ENCODE data around the gene PARN.
"Not testable (repeated sequence)": the region's sequence is repeated elsewhere in the genome, so short reads cannot be mapped to it uniquely, and the experiment has no call there.

PARN gene

GRCh38 chr16:14613991-14614390 lies 16.1 kb downstream of the PARN start:
- peaks cover 16% of the 10 kb centered on the region for H3K4me1 ChIP-seq (ENCODE audit: insufficient read depth, low read length)
- H3K9me3 ChIP-seq (ENCODE audit: control insufficient read depth, insufficient read depth, low read length), result no peaks in the 10 kb centered on the region
- H3K9ac ChIP-seq (ENCODE audit: low read depth, low read length), result no peak overlapping the region
- H3K36me3 ChIP-seq (ENCODE audit: insufficient read depth, low read length), result peaks cover 28% of the 10 kb centered on the region

- Histone ChIP-seq H3K4me1 (ENCODE audit: insufficient read depth, low read length) (peaks cover 23% of the 10 kb centered on the region), H3K36me3 (ENCODE audit: insufficient read depth, low read length) (peaks cover 34% of the 10 kb centered on the region), H3K9me3 (ENCODE audit: control insufficient read depth, insufficient read depth, low read length) (no peaks in the 10 kb centered on the region), H3K9ac (ENCODE audit: low read depth, low read length) (no peak overlapping the region)
These were observed 18.4 kb downstream of the PARN start for GRCh38 chr16:14611660-14612059.

GRCh38 chr16:14609716-14610115 lies 20.3 kb downstream of the PARN start:
- Histone ChIP-seq H3K9ac (ENCODE audit: low read depth, low read length) (no peak overlapping the region), H3K36me3 (ENCODE audit: insufficient read depth, low read length) (peaks cover 41% of the 10 kb centered on the region), H3K4me1 (ENCODE audit: insufficient read depth, low read length) (peaks cover 23% of the 10 kb centered on the region), H3K9me3 (ENCODE audit: control insufficient read depth, insufficient read depth, low read length) (no peaks in the 10 kb centered on the region)

GRCh38 chr16:14608604-14609003 lies 21.5 kb downstream of the PARN start:
- no peak overlapping the region for H3K9ac ChIP-seq (ENCODE audit: low read depth, low read length)
- peaks cover 43% of the 10 kb centered on the region for H3K36me3 ChIP-seq (ENCODE audit: insufficient read depth, low read length)
- peaks cover 23% of the 10 kb centered on the region for H3K4me1 ChIP-seq (ENCODE audit: insufficient read depth, low read length)
- no peaks in the 10 kb centered on the region for H3K9me3 ChIP-seq (ENCODE audit: control insufficient read depth, insufficient read depth, low read length)

GRCh38 chr16:14608111-14608566 lies 21.9 kb downstream of the PARN start:
- Histone ChIP-seq H3K4me1 (ENCODE audit: insufficient read depth, low read length) (peaks cover 23% of the 10 kb centered on the region), H3K9me3 (ENCODE audit: control insufficient read depth, insufficient read depth, low read length) (no peaks in the 10 kb centered on the region), H3K9ac (ENCODE audit: low read depth, low read length) (no peak overlapping the region), H3K36me3 (ENCODE audit: insufficient read depth, low read length) (peaks cover 44% of the 10 kb centered on the region)

GRCh38 chr16:14606102-14606501 lies 24.0 kb downstream of the PARN start:
- H3K4me1 ChIP-seq (ENCODE audit: insufficient read depth, low read length), result peaks cover 23% of the 10 kb centered on the region
- H3K36me3 ChIP-seq (ENCODE audit: insufficient read depth, low read length), result peaks cover 38% of the 10 kb centered on the region
- H3K9ac ChIP-seq (ENCODE audit: low read depth, low read length), result no peak overlapping the region
- no peaks in the 10 kb centered on the region for H3K9me3 ChIP-seq (ENCODE audit: control insufficient read depth, insufficient read depth, low read length)

- H3K9me3 ChIP-seq (ENCODE audit: control insufficient read depth, insufficient read depth, low read length), result no peaks in the 10 kb centered on the region
These were observed 27.6 kb downstream of the PARN start for GRCh38 chr16:14602443-14602963.

GRCh38 chr16:14600164-14600563 lies 29.9 kb downstream of the PARN start:
- Histone ChIP-seq H3K36me3 (ENCODE audit: insufficient read depth, low read length) (peaks cover 17% of the 10 kb centered on the region), H3K4me1 (ENCODE audit: insufficient read depth, low read length) (no peaks in the 10 kb centered on the region), H3K9me3 (ENCODE audit: control insufficient read depth, insufficient read depth, low read length) (no peaks in the 10 kb centered on the region), H3K9ac (ENCODE audit: low read depth, low read length) (no peak overlapping the region)

More at GRCh38 chr16:14602443-14602963, 27.6 kb downstream of the PARN start:
- Histone ChIP-seq H3K4me1 (ENCODE audit: insufficient read depth, low read length) (no peaks in the 10 kb centered on the region), H3K36me3 (ENCODE audit: insufficient read depth, low read length) (peaks cover 28% of the 10 kb centered on the region), H3K9ac (ENCODE audit: low read depth, low read length) (no peak overlapping the region)

GRCh38 chr16:14586637-14587305 lies 43.3 kb downstream of the PARN start:
- Histone ChIP-seq H3K9me3 (ENCODE audit: control insufficient read depth, insufficient read depth, low read length) (no peaks in the 10 kb centered on the region), H3K4me1 (ENCODE audit: insufficient read depth, low read length) (no peaks in the 10 kb centered on the region), H3K9ac (ENCODE audit: low read depth, low read length) (no peak overlapping the region), H3K36me3 (ENCODE audit: insufficient read depth, low read length) (peaks cover 7% of the 10 kb centered on the region; the same call in 1 of the 2 replicates)

- Histone ChIP-seq H3K4me1 (ENCODE audit: insufficient read depth, low read length) (no peaks in the 10 kb centered on the region), H3K9ac (ENCODE audit: low read depth, low read length) (no peak overlapping the region), H3K36me3 (ENCODE audit: insufficient read depth, low read length) (peaks cover 17% of the 10 kb centered on the region), H3K9me3 (ENCODE audit: control insufficient read depth, insufficient read depth, low read length) (no peaks in the 10 kb centered on the region)
These were observed 44.8 kb downstream of the PARN start for GRCh38 chr16:14585287-14585686.

GRCh38 chr16:14580926-14581325 lies 49.1 kb downstream of the PARN start:
- H3K9ac ChIP-seq (ENCODE audit: low read depth, low read length); H3K9me3 ChIP-seq (ENCODE audit: control insufficient read depth, insufficient read depth, low read length); H3K4me1 ChIP-seq (ENCODE audit: insufficient read depth, low read length): not testable (repeated sequence)
- H3K36me3 ChIP-seq (ENCODE audit: insufficient read depth, low read length), result peaks cover 32% of the 10 kb centered on the region

- Histone ChIP-seq H3K4me1 (ENCODE audit: insufficient read depth, low read length) (no peaks in the 10 kb centered on the region), H3K9ac (ENCODE audit: low read depth, low read length) (no peak overlapping the region), H3K36me3 (ENCODE audit: insufficient read depth, low read length) (peaks cover 46% of the 10 kb centered on the region), H3K9me3 (ENCODE audit: control insufficient read depth, insufficient read depth, low read length) (peaks cover 16% of the 10 kb centered on the region)
These were observed 50.8 kb downstream of the PARN start for GRCh38 chr16:14579266-14579665.

GRCh38 chr16:14576532-14576931 lies 53.5 kb downstream of the PARN start:
- no peak overlapping the region for H3K9ac ChIP-seq (ENCODE audit: low read depth, low read length)
- H3K36me3 ChIP-seq (ENCODE audit: insufficient read depth, low read length), result peaks cover 41% of the 10 kb centered on the region
- H3K9me3 ChIP-seq (ENCODE audit: control insufficient read depth, insufficient read depth, low read length), result peaks cover 16% of the 10 kb centered on the region
- H3K4me1 ChIP-seq (ENCODE audit: insufficient read depth, low read length), result no peaks in the 10 kb centered on the region

- H3K4me1 ChIP-seq (ENCODE audit: insufficient read depth, low read length), result no peaks in the 10 kb centered on the region
- peaks cover 16% of the 10 kb centered on the region for H3K9me3 ChIP-seq (ENCODE audit: control insufficient read depth, insufficient read depth, low read length)
- H3K36me3 ChIP-seq (ENCODE audit: insufficient read depth, low read length), result peaks cover 37% of the 10 kb centered on the region
- no peak overlapping the region for H3K9ac ChIP-seq (ENCODE audit: low read depth, low read length)
These were observed 54.0 kb downstream of the PARN start for GRCh38 chr16:14576069-14576468.

GRCh38 chr16:14574698-14575415 lies 55.2 kb downstream of the PARN start:
- peaks cover 16% of the 10 kb centered on the region for H3K9me3 ChIP-seq (ENCODE audit: control insufficient read depth, insufficient read depth, low read length)
- H3K9ac ChIP-seq (ENCODE audit: low read depth, low read length); H3K4me1 ChIP-seq (ENCODE audit: insufficient read depth, low read length): not testable (repeated sequence)
- H3K36me3 ChIP-seq (ENCODE audit: insufficient read depth, low read length), result peaks cover 34% of the 10 kb centered on the region
